Measurements from ENCODE around the gene ARHGAP22.

GRCh38 chr10:48623009-48623408 is 18.1 kb upstream of the ARHGAP22 start:
- TF ChIP-seq EZH2 (IDR thresholded peaks at IDR 0.05; ENCODE audit: insufficient read depth, poor library complexity, severe bottlenecking) (no peak), EZH2phosphoT487 (IDR thresholded peaks at IDR 0.05; ENCODE audit: insufficient read depth, low read depth) (no peak)
